HUES6 (cell line): ENCODE measurements around the gene ITPK1.

Experiments used
- H3K27ac ChIP-seq: 2 replicates; pipeline ENCODE4 v1.7.0; 2013; ENCODE audit warnings: low read depth, mild to moderate bottlenecking, low read length, inconsistent platforms
- H3K27me3 ChIP-seq: 2 replicates; pipeline ENCODE4 v1.6.1; 2013; ENCODE audit warnings: low read length; ENCODE audit not compliant: control insufficient read depth, insufficient read depth
- H3K36me3 ChIP-seq: 2 replicates; pipeline ENCODE4 v1.6.1; 2013; ENCODE audit warnings: low read length; ENCODE audit not compliant: control insufficient read depth, insufficient read depth
- H3K4me1 ChIP-seq: 2 replicates; pipeline ENCODE4 v1.6.1; 2013; ENCODE audit warnings: low read length; ENCODE audit not compliant: control insufficient read depth, insufficient read depth
- H3K4me3 ChIP-seq: 2 replicates; pipeline ENCODE4 v1.5.1; 2013; ENCODE audit warnings: low read depth, low read length
- H3K9ac ChIP-seq: one replicate; pipeline ENCODE4 v1.6.1; 2013; ENCODE audit warnings: mild to moderate bottlenecking, low read length
- H3K9me3 ChIP-seq: 2 replicates; pipeline ENCODE4 v1.6.1; 2013; ENCODE audit warnings: low read depth, low read length; ENCODE audit not compliant: control insufficient read depth, insufficient read depth

Gene ITPK1

GRCh38 chr14:93003945-93004698, 111.6 kb downstream of the ITPK1 start:
- Histone ChIP-seq H3K27ac (no peak overlapping the region), H3K9me3 (no peaks in the 10 kb centered on the region), H3K4me1 (peaks cover 10% of the 10 kb centered on the region; the same call in 1 of the 2 replicates)

GRCh38 chr14:93002851-93003298, 112.8 kb downstream of the ITPK1 start:
- no peak overlapping the region for H3K9ac ChIP-seq
- no peak overlapping the region for H3K27ac ChIP-seq

More at GRCh38 chr14:93003945-93004698, 111.6 kb downstream of the ITPK1 start:
- Histone ChIP-seq H3K36me3 (no peaks in the 10 kb centered on the region), H3K9ac (no peak overlapping the region), H3K4me3 (no peak overlapping the region), H3K27me3 (no peaks in the 10 kb centered on the region)

GRCh38 chr14:93002049-93002448, 113.7 kb downstream of the ITPK1 start:
- H3K27ac ChIP-seq = no peak overlapping the region
- H3K4me3 ChIP-seq = no peak overlapping the region
- no peaks in the 10 kb centered on the region for H3K27me3 ChIP-seq

More at GRCh38 chr14:93002851-93003298, 112.8 kb downstream of the ITPK1 start:
- no peak overlapping the region for H3K4me3 ChIP-seq
- no peaks in the 10 kb centered on the region for H3K36me3 ChIP-seq
- H3K4me1 ChIP-seq = peaks cover 10% of the 10 kb centered on the region; the same call in 1 of the 2 replicates
- H3K27me3 ChIP-seq = no peaks in the 10 kb centered on the region
- no peaks in the 10 kb centered on the region for H3K9me3 ChIP-seq

GRCh38 chr14:92998946-92999345, 116.8 kb downstream of the ITPK1 start:
- H3K4me3 ChIP-seq = no peak overlapping the region
- H3K27ac ChIP-seq = no peak overlapping the region; the same call in 1 of the 2 replicates
- H3K9me3 ChIP-seq = no peaks in the 10 kb centered on the region
- no peak overlapping the region for H3K9ac ChIP-seq
- H3K36me3 ChIP-seq = 0 out of 2 replicates have a peak, but pooled peaks cover 3% of the 10 kb centered on the region
- peaks cover 15% of the 10 kb centered on the region for H3K4me1 ChIP-seq
- H3K27me3 ChIP-seq = no peaks in the 10 kb centered on the region

More at GRCh38 chr14:93002049-93002448, 113.7 kb downstream of the ITPK1 start:
- H3K9ac ChIP-seq = no peak overlapping the region
- H3K36me3 ChIP-seq = no peaks in the 10 kb centered on the region
- peaks cover 6% of the 10 kb centered on the region; the same call in 1 of the 2 replicates for H3K4me1 ChIP-seq
- no peaks in the 10 kb centered on the region for H3K9me3 ChIP-seq

- H3K36me3 ChIP-seq = peaks cover 11% of the 10 kb centered on the region
- H3K4me3 ChIP-seq = no peak overlapping the region
- no peak overlapping the region for H3K27ac ChIP-seq
- H3K9me3 ChIP-seq = no peaks in the 10 kb centered on the region
- no peak overlapping the region for H3K9ac ChIP-seq
- H3K4me1 ChIP-seq = peaks cover 15% of the 10 kb centered on the region
- H3K27me3 ChIP-seq = no peaks in the 10 kb centered on the region
Observed at GRCh38 chr14:92997343-92998061, 118.2 kb downstream of the ITPK1 start.

GRCh38 chr14:92995620-92996019, 120.1 kb downstream of the ITPK1 start:
- no peaks in the 10 kb centered on the region for H3K27me3 ChIP-seq
- no peak overlapping the region for H3K27ac ChIP-seq
- H3K9ac ChIP-seq = no peak overlapping the region
- no peaks in the 10 kb centered on the region for H3K9me3 ChIP-seq
- H3K4me3 ChIP-seq = no peak overlapping the region
- peaks cover 19% of the 10 kb centered on the region for H3K4me1 ChIP-seq
- H3K36me3 ChIP-seq = peaks cover 18% of the 10 kb centered on the region

- Histone ChIP-seq H3K27ac (no peak overlapping the region), H3K4me1 (peaks cover 19% of the 10 kb centered on the region), H3K27me3 (no peaks in the 10 kb centered on the region), H3K4me3 (no peak overlapping the region), H3K36me3 (peaks cover 18% of the 10 kb centered on the region), H3K9ac (no peak overlapping the region), H3K9me3 (no peaks in the 10 kb centered on the region)
Observed at GRCh38 chr14:92994942-92995341, 120.8 kb downstream of the ITPK1 start.

GRCh38 chr14:92994131-92994676, 121.5 kb downstream of the ITPK1 start:
- Histone ChIP-seq H3K9ac (no peak overlapping the region), H3K27ac (no peak overlapping the region), H3K4me3 (no peak overlapping the region), H3K4me1 (peaks cover 19% of the 10 kb centered on the region), H3K36me3 (peaks cover 18% of the 10 kb centered on the region), H3K9me3 (no peaks in the 10 kb centered on the region), H3K27me3 (no peaks in the 10 kb centered on the region)

- Histone ChIP-seq H3K9ac (no peak overlapping the region), H3K27ac (no peak overlapping the region), H3K27me3 (no peaks in the 10 kb centered on the region), H3K36me3 (peaks cover 18% of the 10 kb centered on the region), H3K4me1 (peaks cover 19% of the 10 kb centered on the region), H3K4me3 (no peak overlapping the region), H3K9me3 (no peaks in the 10 kb centered on the region)
Observed at GRCh38 chr14:92993302-92993701, 122.4 kb downstream of the ITPK1 start.

GRCh38 chr14:92991536-92991935, 124.2 kb downstream of the ITPK1 start:
- Histone ChIP-seq H3K9ac (no peak overlapping the region), H3K9me3 (no peaks in the 10 kb centered on the region), H3K27ac (no peak overlapping the region), H3K4me1 (peaks cover 19% of the 10 kb centered on the region), H3K4me3 (no peak overlapping the region), H3K36me3 (peaks cover 15% of the 10 kb centered on the region), H3K27me3 (no peaks in the 10 kb centered on the region)
